ENCODE data around the gene FLII. TPM values are rescaled to one million over a fixed set of nuclear protein-coding genes. Genes with fewer than 3 reads are reported as not detected.
A peak's percentile ranks its signal among the peaks of the same experiment; 100 is the strongest.

The FLII gene
- total and polyA plus RNA-seq, 2 of the 13 experiments (the other 11 are each of a cell fraction or from before 2014, with no cell fraction given) = 130 to 303 TPM

- no peak; the same call in 1 of the 2 replicates for TF ChIP-seq ZHX2 (IDR thresholded peaks at IDR 0.05; ENCODE audit: low read depth)
- TF ChIP-seq ZHX2 (CRISPR knock-in tag; IDR thresholded peaks at IDR 0.05; ENCODE audit: borderline replicate concordance) = 0 out of 2 replicates have a peak, but pooled peaks have one; percentile 57
- 0 out of 2 replicates have a peak, but pooled peaks have one; percentile 30 for TF ChIP-seq ZNF280B (CRISPR knock-in tag; IDR thresholded peaks at IDR 0.05; ENCODE audit: borderline replicate concordance)
- 0 out of 2 replicates have a peak, but pooled peaks have one; percentile 15 for TF ChIP-seq ZNF598 (CRISPR knock-in tag; IDR thresholded peaks at IDR 0.05; ENCODE audit: borderline replicate concordance)
- peak; percentile 43; the same call in 1 of the 2 replicates for TF ChIP-seq ZNF446 (CRISPR knock-in tag; IDR thresholded peaks at IDR 0.05)
- peak; percentile 54; the same call in 1 of the 2 replicates for TF ChIP-seq ZNF589 (CRISPR knock-in tag; conservative IDR thresholded peaks at IDR 0.05)
- TF ChIP-seq ZBTB49 (CRISPR knock-in tag; IDR thresholded peaks at IDR 0.05; ENCODE audit: borderline replicate concordance) = no peak
- TF ChIP-seq POLR2AphosphoS5 (IDR thresholded peaks at IDR 0.05; ENCODE audit: low read depth, low read length) = peak; percentile 49; the same call in 1 of the 2 replicates
- 0 out of 2 replicates have a peak, but pooled peaks have one; percentile 29 for TF ChIP-seq TEAD2 (CRISPR knock-in tag; IDR thresholded peaks at IDR 0.05)
- 0 out of 2 replicates have a peak, but pooled peaks have one; percentile 2 for TF ChIP-seq PHF21A (CRISPR knock-in tag; IDR thresholded peaks at IDR 0.05)
- TF ChIP-seq PHF20 (CRISPR knock-in tag; IDR thresholded peaks at IDR 0.05) = peak; percentile 31; the same call in 1 of the 2 replicates
- no peak for TF ChIP-seq ZNF382 (CRISPR knock-in tag; IDR thresholded peaks at IDR 0.05; ENCODE audit: borderline replicate concordance)
- TF ChIP-seq THAP8 (CRISPR knock-in tag; IDR thresholded peaks at IDR 0.05; ENCODE audit: borderline replicate concordance) = no peak
- TF ChIP-seq TAF15 (IDR thresholded peaks at IDR 0.05; ENCODE audit: low read depth, low read length, poor library complexity, severe bottlenecking) = no peak
- TF ChIP-seq AGO1 (IDR thresholded peaks at IDR 0.05; ENCODE audit: low read depth, low read length, poor library complexity, severe bottlenecking) = no peak
- TF ChIP-seq ZNF205 (CRISPR knock-in tag; IDR thresholded peaks at IDR 0.05) = no peak
- peak; percentile 57 for TF ChIP-seq NR2C2 (CRISPR knock-in tag; IDR thresholded peaks at IDR 0.05; ENCODE audit: borderline replicate concordance)
Measured at GRCh38 chr17:18258356-18259038, at the start of gene FLII (continued).

All from HepG2 (cell line).